H9 (cell line): ENCODE data around the gene SYT2. TPM values are rescaled to one million over a fixed set of nuclear protein-coding genes. Genes with fewer than 3 reads are reported as not detected.

Experiments
- DNase-seq: peaks from one replicate; pipeline ENCODE4 v3.0.0-alpha.2; 2017
- H2AFZ ChIP-seq: one replicate; pipeline ENCODE4 v1.6.1; 2013; ENCODE audit warnings: mild to moderate bottlenecking, low read length, control low read depth, moderate library complexity
- H2AK5ac ChIP-seq: 2 replicates; pipeline ENCODE4 v1.6.1; 2013; ENCODE audit warnings: low read length, control low read depth, mixed read lengths; ENCODE audit not compliant: insufficient read length
- H2BK120ac ChIP-seq: one replicate; pipeline ENCODE4 v1.6.1; 2013; ENCODE audit warnings: low read depth, mild to moderate bottlenecking, low read length, control low read depth, inconsistent platforms; ENCODE audit not compliant: poor library complexity, severe bottlenecking
- H2BK12ac ChIP-seq: 2 replicates; pipeline ENCODE4 v1.6.1; 2013; ENCODE audit warnings: low read length, control low read depth, mixed read lengths, low read depth; ENCODE audit not compliant: insufficient read length
- H2BK15ac ChIP-seq: 2 replicates; pipeline ENCODE4 v1.6.1; 2013; ENCODE audit warnings: low read depth, low read length, control low read depth
- H2BK20ac ChIP-seq: one replicate; pipeline ENCODE4 v1.6.1; 2013; ENCODE audit warnings: low read depth, mild to moderate bottlenecking, low read length, control low read depth, inconsistent platforms; ENCODE audit not compliant: poor library complexity, severe bottlenecking
- H2BK5ac ChIP-seq: 2 replicates; pipeline ENCODE4 v1.6.1; 2013; ENCODE audit warnings: low read length, control low read depth, mixed read lengths; ENCODE audit not compliant: insufficient read length
- H3K14ac ChIP-seq: 2 replicates; pipeline ENCODE4 v1.6.1; 2013; ENCODE audit warnings: low read length, control low read depth; ENCODE audit not compliant: insufficient read depth
- H3K18ac ChIP-seq: 2 replicates; pipeline ENCODE4 v1.6.1; 2013; ENCODE audit warnings: low read depth, mild to moderate bottlenecking, mixed read lengths, low read length, control low read depth; ENCODE audit not compliant: insufficient read length
- H3K23ac ChIP-seq: 2 replicates; pipeline ENCODE4 v1.6.1; 2013; ENCODE audit warnings: low read length, control low read depth, mixed read lengths, low read depth; ENCODE audit not compliant: insufficient read length
- H3K23me2 ChIP-seq: 2 replicates; pipeline ENCODE4 v1.6.1; 2013; ENCODE audit warnings: low read depth, mild to moderate bottlenecking, mixed read lengths, low read length, control low read depth; ENCODE audit not compliant: insufficient read length, poor library complexity, severe bottlenecking
- H3K27ac ChIP-seq: 2 replicates; pipeline ENCODE4 v1.5.1; 2013; ENCODE audit warnings: low read length, control low read depth, mixed read lengths, low read depth; ENCODE audit not compliant: insufficient read length
- H3K27me3 ChIP-seq: 2 replicates; pipeline ENCODE4 v1.6.1; 2013; ENCODE audit warnings: low read length, control low read depth, inconsistent platforms; ENCODE audit not compliant: insufficient read depth
- H3K4ac ChIP-seq: 2 replicates; pipeline ENCODE4 v1.6.1; 2013; ENCODE audit warnings: low read depth, mild to moderate bottlenecking, control low read depth, inconsistent platforms, low read length, moderate library complexity
- H3K4me1 ChIP-seq: 2 replicates; pipeline ENCODE4 v1.6.1; 2013; ENCODE audit warnings: low read length, control low read depth, inconsistent platforms; ENCODE audit not compliant: insufficient read depth
- H3K4me2 ChIP-seq: 2 replicates; pipeline ENCODE4 v1.6.1; 2013; ENCODE audit warnings: low read length, control low read depth, mixed read lengths; ENCODE audit not compliant: insufficient read length, insufficient read depth
- H3K56ac ChIP-seq: 2 replicates; pipeline ENCODE4 v1.6.1; 2013; ENCODE audit warnings: low read depth, mild to moderate bottlenecking, mixed read lengths, low read length, control low read depth; ENCODE audit not compliant: insufficient read length
- H3K79me1 ChIP-seq: 2 replicates; pipeline ENCODE4 v1.6.1; 2013; ENCODE audit warnings: low read depth, mild to moderate bottlenecking, moderate library complexity, low read length, control low read depth, inconsistent platforms; ENCODE audit not compliant: insufficient read depth, poor library complexity, severe bottlenecking
- H3K79me2 ChIP-seq: 2 replicates; pipeline ENCODE4 v1.6.1; 2013; ENCODE audit warnings: low read length, control low read depth, inconsistent platforms; ENCODE audit not compliant: insufficient read depth
- H3K9ac ChIP-seq: 2 replicates; pipeline ENCODE4 v1.6.1; 2013; ENCODE audit warnings: low read length, control low read depth, mixed read lengths; ENCODE audit not compliant: insufficient read length; ENCODE audit errors: extremely low read depth
- H3K9me3 ChIP-seq: one replicate; pipeline ENCODE4 v1.6.1; 2013; ENCODE audit warnings: low read depth, low read length, inconsistent platforms; ENCODE audit not compliant: control insufficient read depth
- H3T11ph ChIP-seq: one replicate; pipeline ENCODE4 v1.6.1; 2013; ENCODE audit warnings: mild to moderate bottlenecking, low read length, control low read depth, inconsistent platforms
- H4K20me1 ChIP-seq: one replicate; pipeline ENCODE4 v1.6.1; 2013; ENCODE audit not compliant: control insufficient read depth, insufficient read length, insufficient read depth
- H4K5ac ChIP-seq: 2 replicates; pipeline ENCODE4 v1.6.1; 2013; ENCODE audit warnings: low read depth, mild to moderate bottlenecking, mixed read lengths, low read length, control low read depth; ENCODE audit not compliant: insufficient read length
- H4K8ac ChIP-seq: replicated peaks from 2 replicates; pipeline ENCODE4 v1.6.1; 2013; ENCODE audit warnings: low read length, control low read depth, mixed read lengths, low read depth; ENCODE audit not compliant: insufficient read length
- H4K91ac ChIP-seq: 2 replicates; pipeline ENCODE4 v1.6.1; 2013; ENCODE audit warnings: low read depth, mild to moderate bottlenecking, moderate library complexity, mixed read lengths, low read length, control low read depth; ENCODE audit not compliant: insufficient read length
- H3K27ac Mint-ChIP-seq, 3 experiments: 2 replicates in 2 of 3; 3 replicates in 1 of 3; pipeline ENCODE4 v1.8.0; 2020 to 2021; ENCODE audit warnings: mixed read lengths in 3 of 3, mild to moderate bottlenecking in 1 of 3, moderate library complexity in 1 of 3
- H3K27me3 Mint-ChIP-seq: 2 replicates; pipeline ENCODE4 v1.8.0; 2021; ENCODE audit warnings: low read depth, mild to moderate bottlenecking, moderate library complexity, mixed read lengths
- H3K36me3 Mint-ChIP-seq, 3 experiments: 2 replicates in 2 of 3; 3 replicates in 1 of 3; pipeline ENCODE4 v1.8.0; 2020 to 2021; ENCODE audit warnings: low read depth in 3 of 3, mixed read lengths in 3 of 3; ENCODE audit not compliant: insufficient read depth in 1 of 3
- H3K4me1 Mint-ChIP-seq, 2 experiments: 2 replicates each; pipeline ENCODE4 v1.8.0; 2020; ENCODE audit warnings: mixed read lengths in 2 of 2
- H3K4me3 Mint-ChIP-seq, 2 experiments: 2 replicates in 1 of 2; 3 replicates in 1 of 2; pipeline ENCODE4 v1.8.0; 2020 to 2021; ENCODE audit warnings: mild to moderate bottlenecking in 2 of 2, mixed read lengths in 2 of 2, moderate library complexity in 1 of 2
- H3K9me3 Mint-ChIP-seq, 2 experiments: 2 replicates in 1 of 2; 3 replicates in 1 of 2; pipeline ENCODE4 v1.8.0; 2020; ENCODE audit warnings: mild to moderate bottlenecking in 2 of 2, mixed read lengths in 2 of 2, moderate library complexity in 1 of 2
- CTCF ChIP-seq: fragments of 200-600 bp; sonication (generic); conservative IDR thresholded peaks from 3 replicates; pipeline ENCODE4 v1.8.0; 2021; ENCODE audit warnings: antibody characterized with exemption, mild to moderate bottlenecking
- WGBS: extraction: QIAGEN DNeasy Blood & Tissue Kit; methylation state at CpG from one replicate; pipeline ENCODE4 v1.1.7; 2013; ENCODE audit warnings: missing lambda C conversion rate, low lambda C conversion rate, mixed read lengths; ENCODE audit not compliant: insufficient read length; ENCODE audit errors: extremely low coverage; 5-methylcytosine and 5-hydroxymethylcytosine counted together
- total RNA-seq: library from RNA; stranded (reverse); gene quantifications from 2 replicates; pipeline ENCODE4 v1.2.1, GENCODE V29; 2021

Gene SYT2
- total RNA-seq, 1 experiment from 2014 or later, result 3.3 TPM

GRCh38 chr1:202728951-202729350 lies 18.7 kb upstream of the SYT2 start:
- no peaks in the 10 kb centered on the region for H3K23me2 ChIP-seq
- H2BK5ac ChIP-seq, result no peak overlapping the region
- no peak overlapping the region for H3K9ac ChIP-seq
- H3K36me3 Mint-ChIP-seq, result peaks cover 56 to 90% (median 77%) of the 10 kb centered on the region in 3 experiments; a peak in 6 of 7 replicates
- H3K18ac ChIP-seq, result no peak overlapping the region
- no peak overlapping the region for H4K91ac ChIP-seq
- no CpG with 5 or more reads among the region's 4 CpGs for WGBS
- H4K20me1 ChIP-seq, result no peaks in the 10 kb centered on the region
- H2BK15ac ChIP-seq, result no peak overlapping the region
- no peak overlapping the region for H3K23ac ChIP-seq
- H3K4ac ChIP-seq, result no peak overlapping the region
- H3K4me2 ChIP-seq, result no peak overlapping the region
- H3K27me3 ChIP-seq, result no peaks in the 10 kb centered on the region
- H2AFZ ChIP-seq, result no peak overlapping the region
- H3K56ac ChIP-seq, result no peak overlapping the region
- H2BK20ac ChIP-seq, result no peak overlapping the region
- H2BK12ac ChIP-seq, result no peak overlapping the region
- H3K4me1 ChIP-seq, result no peaks in the 10 kb centered on the region
- DNase-seq, result no peak
- H4K8ac ChIP-seq, result no peak overlapping the region
- H4K5ac ChIP-seq, result no peak overlapping the region
- TF ChIP-seq CTCF, result no peak
- H3K27ac Mint-ChIP-seq, result peak overlapping the region in 2 of 3 experiments; percentile 45 to 53; a peak in 1 of 7 replicates
- H3T11ph ChIP-seq, result no peak overlapping the region
- H3K14ac ChIP-seq, result no peak overlapping the region
- H3K4me1 Mint-ChIP-seq, result no peaks in the 10 kb centered on the region
- no peak overlapping the region for H2AK5ac ChIP-seq
- no peak overlapping the region for H3K4me3 Mint-ChIP-seq
- no peaks in the 10 kb centered on the region for H3K9me3 Mint-ChIP-seq
- no peaks in the 10 kb centered on the region for H3K27me3 Mint-ChIP-seq
- no peak overlapping the region for H2BK120ac ChIP-seq
- no peaks in the 10 kb centered on the region for H3K79me1 ChIP-seq
- H3K79me2 ChIP-seq, result no peaks in the 10 kb centered on the region
- no peak overlapping the region for H3K27ac ChIP-seq
- H3K9me3 ChIP-seq, result no peaks in the 10 kb centered on the region
